COLO829 (cell line): ENCODE data around the gene SASH3.

Source experiments
- DNase-seq: peaks from one replicate; pipeline ENCODE4 v3.0.0; 2012; ENCODE audit warnings: low spot score

The SASH3 gene

GRCh38 chrX:129784371-129784770 is 4.6 kb downstream of the SASH3 start:
- no peak for DNase-seq

- DNase-seq, result no peak
Observed at GRCh38 chrX:129785160-129785947, 5.6 kb downstream of the SASH3 start.

GRCh38 chrX:129786210-129786651 is 6.5 kb downstream of the SASH3 start:
- no peak for DNase-seq

GRCh38 chrX:129787336-129788055 is 7.7 kb downstream of the SASH3 start:
- no peak for DNase-seq

GRCh38 chrX:129788527-129788926 is 8.8 kb downstream of the SASH3 start:
- DNase-seq, result no peak

GRCh38 chrX:129790146-129790545 is 10.4 kb downstream of the SASH3 start:
- DNase-seq, result no peak

- DNase-seq, result no peak
Observed at GRCh38 chrX:129790808-129791207, 11.1 kb downstream of the SASH3 start.

- no peak for DNase-seq
Observed at GRCh38 chrX:129791336-129791735, 11.6 kb downstream of the SASH3 start.

- DNase-seq, result no peak
Observed at GRCh38 chrX:129791961-129792570, 12.3 kb downstream of the SASH3 start.

- no peak for DNase-seq
Observed at GRCh38 chrX:129792586-129793291, 13.0 kb downstream of the SASH3 start.

GRCh38 chrX:129793604-129794191 is 13.9 kb downstream of the SASH3 start:
- no peak for DNase-seq

- no peak for DNase-seq
Observed at GRCh38 chrX:129795584-129795983, 15.8 kb downstream of the SASH3 start.

- no peak for DNase-seq
Observed at GRCh38 chrX:129797251-129797906, 17.6 kb downstream of the SASH3 start.

- DNase-seq, result no peak
Observed at GRCh38 chrX:129798456-129798855, 18.7 kb downstream of the SASH3 start.

GRCh38 chrX:129798888-129799287 is 19.1 kb downstream of the SASH3 start:
- no peak for DNase-seq

- no peak for DNase-seq
Observed at GRCh38 chrX:129800186-129800585, 20.4 kb downstream of the SASH3 start.

- no peak for DNase-seq
Observed at GRCh38 chrX:129802863-129803262, 23.1 kb downstream of the SASH3 start.

GRCh38 chrX:129804806-129805205 is 25.1 kb downstream of the SASH3 start:
- DNase-seq, result no peak

- no peak for DNase-seq
Observed at GRCh38 chrX:129808158-129808828, 28.5 kb downstream of the SASH3 start.

GRCh38 chrX:129808829-129809796 is 29.4 kb downstream of the SASH3 start:
- no peak for DNase-seq
